HepG2 (cell line): ENCODE data around the gene SAP130. TPM values are rescaled to one million over a fixed set of nuclear protein-coding genes. Genes with fewer than 3 reads are reported as not detected.

Experiments used
- ATAC-seq: fragments of 200-7000 bp; cut with Tn5 transposase; 3 replicates; pipeline ENCODE4 v1.9.1; 2020; ENCODE audit warnings: mild to moderate bottlenecking, moderate library complexity
- BruUV-seq: library from RNA; stranded (reverse); fragments of 400-500 nt; replicated peaks from 2 replicates; lab custom pipeline; 2021; lab: Mats Ljungman, UMichigan
- CTCF ChIA-PET: fragments of 300-600 bp; formaldehyde crosslinking; extraction: SDS; loops from one replicate; lab custom pipeline; 2021; ENCODE audit warnings: low total read pairs, inconsistent platforms, low intra/inter-chr PET ratio; lab: Yijun Ruan, JAX
- POLR2A ChIA-PET: fragments of 350-600 bp; sonication (Branson Sonifier 250); formaldehyde crosslinking; loops from one replicate; lab custom pipeline; 2020; ENCODE audit warnings: antibody characterized with exemption, inconsistent platforms; lab: Yijun Ruan, JAX
- DNase-seq: peaks from one replicate; pipeline ENCODE4 v3.0.0-alpha.2; 2015; ENCODE audit warnings: low spot score
- FAIRE-seq: peaks from 3 replicates; lab custom pipeline; 2011; peaks lifted over from hg19 to GRCh38; lab: Jason Lieb, UNC
- H2AFZ ChIP-seq: one replicate; pipeline ENCODE4 v1.6.1; 2011; ENCODE audit warnings: low read length, inconsistent platforms
- H3K27ac ChIP-seq: fragments of 300-600 bp; 3 replicates; pipeline ENCODE4 v1.8.0; 2011; ENCODE audit warnings: mixed run types, mild to moderate bottlenecking, mixed read lengths, low read length, inconsistent platforms; ENCODE audit not compliant: insufficient read depth; ENCODE audit errors: extremely low read length
- H3K27me3 ChIP-seq, 2 experiments: fragments of 200-600 bp in 1 of 2; 2 replicates in 1 of 2; 3 replicates in 1 of 2; pipeline versions ENCODE4 v1.6.0 to v1.8.0; 2011; ENCODE audit warnings: low read length in 2 of 2, mild to moderate bottlenecking in 2 of 2, moderate library complexity in 2 of 2, inconsistent platforms in 1 of 2; ENCODE audit not compliant: insufficient read depth in 2 of 2, control insufficient read depth in 1 of 2
- H3K36me3 ChIP-seq, 2 experiments: fragments of 200-600 bp in 1 of 2; replicated peaks in 1 of 2; 2 replicates in 1 of 2; 3 replicates in 1 of 2; pipeline versions ENCODE4 v1.5.1 to v1.8.0; 2011; ENCODE audit warnings: low read length in 2 of 2, inconsistent platforms in 1 of 2; ENCODE audit not compliant: insufficient read depth in 2 of 2, control insufficient read depth in 1 of 2
- H3K4me1 ChIP-seq: 2 replicates; pipeline ENCODE4 v1.5.1; 2012; ENCODE audit warnings: low read length, inconsistent platforms; ENCODE audit not compliant: insufficient read depth
- H3K4me2 ChIP-seq: 2 replicates; pipeline ENCODE4 v1.6.0; 2011; ENCODE audit warnings: low read depth, low read length, inconsistent platforms
- H3K4me3 ChIP-seq, 3 experiments: fragments of 200-600 bp in 1 of 3; sonication (generic), shearing (Covaris generic) in 1 of 3; replicated peaks in 1 of 3; 2 replicates each; pipeline ENCODE4 v1.5.1; 2011 to 2016; ENCODE audit warnings: low read length in 3 of 3, inconsistent platforms in 2 of 3, low read depth in 2 of 3, mild to moderate bottlenecking in 2 of 3, control low read depth in 1 of 3, mixed read lengths in 1 of 3; ENCODE audit not compliant: insufficient read depth in 1 of 3
- H3K79me2 ChIP-seq: one replicate; pipeline ENCODE4 v1.6.1; 2011; ENCODE audit warnings: low read length, inconsistent platforms; ENCODE audit not compliant: insufficient read depth
- H3K9ac ChIP-seq: 2 replicates; pipeline ENCODE4 v1.6.0; 2011; ENCODE audit warnings: mild to moderate bottlenecking, low read depth, low read length, inconsistent platforms; ENCODE audit not compliant: insufficient read depth
- H3K9me3 ChIP-seq: 2 replicates; pipeline ENCODE4 v1.5.1; 2012; ENCODE audit warnings: mild to moderate bottlenecking, low read length
- H4K20me1 ChIP-seq: 2 replicates; pipeline ENCODE4 v1.6.0; 2011; ENCODE audit warnings: inconsistent platforms, mild to moderate bottlenecking, low read length, moderate library complexity; ENCODE audit not compliant: insufficient read depth
- ATF7 ChIP-seq, 2 experiments: fragments of 450-650 bp in 1 of 2; sonication (generic) in 1 of 2; formaldehyde crosslinking in 1 of 2; IDR thresholded peaks; 2 replicates each; pipeline versions ENCODE4 v1.4.0 to v1.6.1; 2016 to 2020; ENCODE audit warnings: antibody characterized with exemption in 1 of 2, mild to moderate bottlenecking in 1 of 2, missing genetic modification reagents in 1 of 2
- ELF3 ChIP-seq: IDR thresholded peaks from 2 replicates; pipeline ENCODE4 v1.6.1; 2016; ENCODE audit warnings: missing genetic modification reagents, missing compliant biosample characterization
- ZSCAN9 ChIP-seq: IDR thresholded peaks from 2 replicates; pipeline ENCODE4 v1.6.1; 2016; ENCODE audit warnings: borderline replicate concordance
- WGBS: methylation state at CpG from one replicate; pipeline ENCODE4 v1.1.6; 2017; ENCODE audit warnings: low lambda C conversion rate; 5-methylcytosine and 5-hydroxymethylcytosine counted together
- in situ Hi-C: cut with HindIII; loops from 2 replicates; pipeline ENCODE4 v1.10.0; 2017; ENCODE audit warnings: low pct_unique_long_range_greater_than_20kb; ENCODE audit not compliant: extremely low pct_ligation_motif_present
- intact Hi-C: fragments of 100-400 bp; cut with micrococcal nuclease; formaldehyde crosslinking; loops from one replicate; pipeline ENCODE4 v1.10.0; 2022; ENCODE audit not compliant: unreplicated experiment
- polyA plus RNA-seq, 8 experiments: library from polyadenylated mRNA; depleted of rRNA in 3 of 8; stranded (reverse) in 7 of 8; unstranded in 1 of 8; fragments of >200 nt; fragmentation: Illumina TruSeq in 4 of 8; extraction: Trizol in 4 of 8; gene quantifications; 2 replicates each; pipeline versions ENCODE4 v1.2.1 to v1.2.3, GENCODE V29; 2011 to 2016; ENCODE audit warnings: low read depth in 4 of 8, missing spikeins in 1 of 8, mixed read lengths in 1 of 8; ENCODE audit not compliant: insufficient read depth in 1 of 8
- total RNA-seq, 5 experiments: library from RNA; depleted of rRNA; stranded (reverse); fragments of >200 nt; fragmentation: Illumina TruSeq; extraction: Trizol; gene quantifications; 2 replicates each; pipeline ENCODE4 v1.2.3, GENCODE V29; 2016; ENCODE audit warnings: low read depth in 1 of 5

SAP130 gene
- total and polyA plus RNA-seq, 2 of the 13 experiments (the other 11 are each of a cell fraction or from before 2014, with no cell fraction given), result 11.1 to 18.6 TPM

DNA sequence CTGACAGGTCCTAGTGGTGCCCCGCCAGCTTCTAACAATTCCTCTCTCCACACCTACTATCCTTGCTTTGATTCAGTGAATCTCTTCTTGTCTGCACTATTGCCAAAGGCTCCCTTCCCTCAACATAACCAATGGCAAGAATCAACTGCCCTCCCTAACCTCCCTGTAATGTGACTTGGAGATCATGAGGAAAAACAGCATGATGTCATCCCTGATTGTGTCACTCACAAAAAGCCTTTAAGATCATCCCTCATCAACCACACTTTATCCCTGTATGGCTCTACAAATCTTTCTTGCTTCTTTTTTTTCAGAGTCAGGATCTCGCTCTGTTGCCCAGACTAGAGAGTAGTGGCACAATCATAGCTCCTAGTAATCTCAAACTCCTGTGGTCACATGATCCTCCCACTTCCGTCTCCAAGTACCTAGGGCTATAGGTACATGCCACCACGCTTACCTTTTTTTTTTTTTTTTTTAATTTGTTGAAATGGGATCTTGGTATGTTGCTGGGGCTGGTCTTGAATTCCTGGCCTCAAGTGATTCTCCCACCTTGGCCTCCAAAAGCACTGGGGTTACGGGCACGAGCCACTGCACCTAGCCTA is 19.7 kb downstream of the SAP130 start:
- no peak for FAIRE-seq
- Histone ChIP-seq H3K27ac (no peak overlapping the region), H4K20me1 (no peaks in the 10 kb centered on the region), H2AFZ (no peak overlapping the region), H3K36me3 (peaks cover 45 to 94% of the 10 kb centered on the region in 2 experiments), H3K4me3 (no peak overlapping the region), H3K4me2 (no peak overlapping the region), H3K79me2 (no peaks in the 10 kb centered on the region), H3K4me1 (no peaks in the 10 kb centered on the region), H3K27me3 (no peaks in the 10 kb centered on the region), H3K9me3 (no peaks in the 10 kb centered on the region), H3K9ac (no peak overlapping the region)
- DNase-seq, result no peak
- intact Hi-C loops (no loop called here), in situ Hi-C loops (no loop called here)
- CTCF ChIA-PET, result no interaction called here
- WGBS, result 96% methylated on average over 6 of the region's 6 CpGs
- BruUV-seq, result no TSS peak
- TF ChIP-seq ATF7 (IDR thresholded peaks at IDR 0.05) (peak; percentile 88), ATF7 (CRISPR knock-in tag; IDR thresholded peaks at IDR 0.05) (no peak), ZSCAN9 (no peak)
- POLR2A ChIA-PET, result no interaction called here
- no peak for ATAC-seq

DNA sequence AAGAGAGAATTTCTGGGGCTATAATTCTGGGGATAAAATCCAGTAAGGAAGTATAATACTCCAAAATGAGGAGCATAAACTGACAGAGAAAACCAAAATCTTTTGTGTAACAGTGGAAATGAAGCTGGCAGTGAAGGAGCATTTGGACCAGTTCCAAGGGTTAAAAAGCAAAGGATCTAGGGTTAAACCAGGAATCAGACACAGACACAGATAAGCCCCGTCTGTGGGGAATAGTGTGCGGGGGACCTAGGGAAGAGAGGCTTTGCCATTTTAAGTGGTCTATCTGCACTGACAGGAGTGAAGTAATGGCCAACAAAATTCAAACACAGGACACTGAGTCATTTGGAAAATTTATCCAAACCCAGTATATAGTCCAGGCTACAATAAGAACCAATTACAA is 23.4 kb downstream of the SAP130 start:
- ATAC-seq, result no peak
- H3K36me3 ChIP-seq, result peaks cover 48 to 92% of the 10 kb centered on the region in 2 experiments
- BruUV-seq, result no TSS peak

More for the DNA sequence above, 23.4 kb downstream of the SAP130 start:
- Histone ChIP-seq H4K20me1 (no peaks in the 10 kb centered on the region), H3K79me2 (no peaks in the 10 kb centered on the region), H3K9ac (no peak overlapping the region), H3K27ac (no peak overlapping the region), H3K4me1 (no peaks in the 10 kb centered on the region), H3K9me3 (no peaks in the 10 kb centered on the region), H2AFZ (no peak overlapping the region), H3K27me3 (no peaks in the 10 kb centered on the region), H3K4me3 (no peak overlapping the region), H3K4me2 (no peak overlapping the region)
- WGBS, result 95% methylated on average over 2 of the region's 2 CpGs
- POLR2A ChIA-PET, result no interaction called here
- in situ Hi-C loops (no loop called here), intact Hi-C loops (no loop called here)
- CTCF ChIA-PET, result no interaction called here
- FAIRE-seq (no peak), DNase-seq (no peak)
- TF ChIP-seq ELF3 (CRISPR knock-in tag), result no peak
